ENCODE results near the gene CFAP70. TPM values are rescaled to one million over a fixed set of nuclear protein-coding genes. Genes with fewer than 3 reads are reported as not detected.
"Not testable (repeated sequence)": the region's sequence is repeated elsewhere in the genome, so short reads cannot be mapped to it uniquely, and the experiment has no call there.

CFAP70 gene
- total RNA-seq, 1 donor from 2014 or later: 0.43 TPM

- Mint-ChIP-seq H3K27me3 (ENCODE audit: low read depth) (peaks cover 12% of the 10 kb centered on the region), H3K4me3 (ENCODE audit: low read depth) (no peak overlapping the region), H3K9me3 (peaks cover 11% of the 10 kb centered on the region), H3K27ac (no peak overlapping the region), H3K36me3 (ENCODE audit: low read depth) (no peaks in the 10 kb centered on the region), H3K4me1 (ENCODE audit: low read depth) (peaks cover 9% of the 10 kb centered on the region)
- intact Hi-C loops (cut with micrococcal nuclease): no loop called here
- no peak for DNase-seq (ENCODE audit: low spot score)
Observed at GRCh38 chr10:73262880-73263555, 95.6 kb downstream of the CFAP70 start.

GRCh38 chr10:73262105-73262730, 96.4 kb downstream of the CFAP70 start:
- peaks cover 9% of the 10 kb centered on the region for H3K27me3 Mint-ChIP-seq (ENCODE audit: low read depth)
- peaks cover 9% of the 10 kb centered on the region for H3K4me1 Mint-ChIP-seq (ENCODE audit: low read depth)
- no peak overlapping the region for H3K27ac Mint-ChIP-seq
- no peak overlapping the region for H3K4me3 Mint-ChIP-seq (ENCODE audit: low read depth)
- intact Hi-C loops (cut with micrococcal nuclease): no loop called here
- peaks cover 11% of the 10 kb centered on the region for H3K9me3 Mint-ChIP-seq
- no peaks in the 10 kb centered on the region for H3K36me3 Mint-ChIP-seq (ENCODE audit: low read depth)
- DNase-seq (ENCODE audit: low spot score): no peak

GRCh38 chr10:73261362-73261995, 97.2 kb downstream of the CFAP70 start:
- Mint-ChIP-seq H3K27me3 (ENCODE audit: low read depth) (peaks cover 9% of the 10 kb centered on the region), H3K4me1 (ENCODE audit: low read depth) (peaks cover 12% of the 10 kb centered on the region), H3K36me3 (ENCODE audit: low read depth) (no peaks in the 10 kb centered on the region), H3K9me3 (peaks cover 11% of the 10 kb centered on the region), H3K27ac (no peak overlapping the region), H3K4me3 (ENCODE audit: low read depth) (no peak overlapping the region)
- DNase-seq (ENCODE audit: low spot score): no peak
- intact Hi-C loops (cut with micrococcal nuclease): no loop called here

GRCh38 chr10:73258612-73259011, 100.1 kb downstream of the CFAP70 start:
- H3K36me3 Mint-ChIP-seq (ENCODE audit: low read depth); H3K27me3 Mint-ChIP-seq (ENCODE audit: low read depth); H3K4me3 Mint-ChIP-seq (ENCODE audit: low read depth); intact Hi-C loops (cut with micrococcal nuclease); DNase-seq (ENCODE audit: low spot score); H3K4me1 Mint-ChIP-seq (ENCODE audit: low read depth); H3K27ac Mint-ChIP-seq: not testable (repeated sequence)
- peaks cover 11% of the 10 kb centered on the region for H3K9me3 Mint-ChIP-seq

- no peak for DNase-seq (ENCODE audit: low spot score)
- peak overlapping the region; percentile 98 for H3K4me3 Mint-ChIP-seq (ENCODE audit: low read depth)
- peaks cover under 1% of the 10 kb centered on the region for H3K9me3 Mint-ChIP-seq
- intact Hi-C loops (cut with micrococcal nuclease): loop anchor here (2.0 to 5.0 kb wide), 3 partner anchors 84 to 242 kb away; partner anchors contain the start of genes CFAP70, ECD and FAM149B1
- H3K4me1 Mint-ChIP-seq (ENCODE audit: low read depth): peaks cover 24% of the 10 kb centered on the region
- peak overlapping the region; percentile 91 for H3K27ac Mint-ChIP-seq
- no peaks in the 10 kb centered on the region for H3K27me3 Mint-ChIP-seq (ENCODE audit: low read depth)
- H3K36me3 Mint-ChIP-seq (ENCODE audit: low read depth): peaks cover 38% of the 10 kb centered on the region
Observed at GRCh38 chr10:73253225-73253555, 105.5 kb downstream of the CFAP70 start.

GRCh38 chr10:73252445-73253224, 106.0 kb downstream of the CFAP70 start, which contains the start of gene MRPS16:
MRPS16 (minus strand) TSS chr10:73252644; CDS start chr10:73252482, 162 bp downstream.
- peak within 1 kb of the TSS; percentile 91 for H3K27ac Mint-ChIP-seq
- H3K9me3 Mint-ChIP-seq: no peaks in the 10 kb centered on the region
- intact Hi-C loops (cut with micrococcal nuclease): loop anchor here (2.0 to 5.0 kb wide), 3 partner anchors 84 to 242 kb away; partner anchors contain the start of genes CFAP70, ECD and FAM149B1
- no peaks in the 10 kb centered on the region for H3K27me3 Mint-ChIP-seq (ENCODE audit: low read depth)
- peaks cover 43% of the 10 kb centered on the region for H3K36me3 Mint-ChIP-seq (ENCODE audit: low read depth)
- H3K4me1 Mint-ChIP-seq (ENCODE audit: low read depth): peaks cover 29% of the 10 kb centered on the region
- DNase-seq (ENCODE audit: low spot score): peak; percentile 92
- H3K4me3 Mint-ChIP-seq (ENCODE audit: low read depth): peak within 1 kb of the TSS; percentile 98

DNA sequence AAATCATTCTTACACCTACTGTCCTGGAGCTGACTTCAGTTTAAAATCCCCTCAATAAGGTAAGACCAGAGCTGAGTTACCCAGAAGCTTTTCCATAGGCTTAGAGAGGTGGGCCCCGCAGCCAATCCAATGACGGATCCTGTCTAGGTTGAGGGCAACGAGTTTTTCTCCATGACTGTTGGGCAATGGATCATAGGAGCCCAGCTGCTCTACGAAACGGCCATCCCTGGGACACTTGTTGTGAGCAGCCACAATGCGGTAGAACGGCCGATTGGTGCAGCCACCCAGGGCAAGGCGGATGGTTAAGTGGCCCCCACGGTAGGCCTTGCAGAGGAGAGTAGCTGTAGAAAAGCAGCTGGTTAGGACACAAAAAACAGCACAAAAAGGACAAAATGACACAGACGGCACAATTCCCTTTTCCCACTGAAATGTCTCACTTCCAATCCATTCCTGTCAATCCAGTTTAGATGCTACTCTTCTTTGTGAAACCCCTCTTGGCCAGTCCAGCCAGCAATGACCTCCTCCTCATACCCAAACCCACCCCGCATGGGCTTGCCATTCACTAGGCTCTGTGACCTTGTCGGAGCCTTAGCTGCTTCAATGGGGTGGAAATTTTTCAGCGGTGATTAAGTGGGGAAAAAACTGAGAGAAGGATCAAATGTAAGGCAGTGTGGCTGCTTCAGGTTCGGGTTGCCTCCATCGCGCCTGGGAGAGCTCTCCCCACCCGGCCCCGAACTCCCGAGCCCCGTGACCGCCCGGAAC, 106.8 kb downstream of the CFAP70 start:
- peaks cover 31% of the 10 kb centered on the region for H3K4me1 Mint-ChIP-seq (ENCODE audit: low read depth)
- H3K9me3 Mint-ChIP-seq: no peaks in the 10 kb centered on the region
- peaks cover 49% of the 10 kb centered on the region for H3K36me3 Mint-ChIP-seq (ENCODE audit: low read depth)
- intact Hi-C loops (cut with micrococcal nuclease): loop anchor here (2.0 to 5.0 kb wide), 3 partner anchors 83 to 243 kb away; partner anchors contain the start of genes CFAP70, ECD and FAM149B1
- H3K27ac Mint-ChIP-seq: peak overlapping the region; percentile 91
- H3K4me3 Mint-ChIP-seq (ENCODE audit: low read depth): peak overlapping the region; percentile 98
- no peak for DNase-seq (ENCODE audit: low spot score)
- H3K27me3 Mint-ChIP-seq (ENCODE audit: low read depth): no peaks in the 10 kb centered on the region

GRCh38 chr10:73248259-73248724, 110.4 kb downstream of the CFAP70 start:
- H3K4me3 Mint-ChIP-seq (ENCODE audit: low read depth): peak overlapping the region; percentile 99
- peaks cover 83% of the 10 kb centered on the region for H3K36me3 Mint-ChIP-seq (ENCODE audit: low read depth)
- no peaks in the 10 kb centered on the region for H3K9me3 Mint-ChIP-seq
- no peaks in the 10 kb centered on the region for H3K27me3 Mint-ChIP-seq (ENCODE audit: low read depth)
- peak overlapping the region; percentile 95 for H3K27ac Mint-ChIP-seq
- H3K4me1 Mint-ChIP-seq (ENCODE audit: low read depth): peaks cover 53% of the 10 kb centered on the region
- intact Hi-C loops (cut with micrococcal nuclease): loop anchor here (5.0 kb wide), 1 partner anchor 494 kb away; the partner anchor contains the start of gene SEC24C
- DNase-seq (ENCODE audit: low spot score): no peak

GRCh38 chr10:73247509-73248258, 111.0 kb downstream of the CFAP70 start:
- peak overlapping the region; percentile 95 for H3K27ac Mint-ChIP-seq
- no peak for DNase-seq (ENCODE audit: low spot score)
- peaks cover 89% of the 10 kb centered on the region for H3K36me3 Mint-ChIP-seq (ENCODE audit: low read depth)
- no peaks in the 10 kb centered on the region for H3K27me3 Mint-ChIP-seq (ENCODE audit: low read depth)
- H3K4me3 Mint-ChIP-seq (ENCODE audit: low read depth): peak overlapping the region; percentile 99
- intact Hi-C loops (cut with micrococcal nuclease): loop anchor here (1.0 to 5.0 kb wide), 4 partner anchors 151 to 538 kb away; partner anchors contain the start of genes P4HA1, SEC24C and ZSWIM8
- H3K9me3 Mint-ChIP-seq: no peaks in the 10 kb centered on the region
- peaks cover 57% of the 10 kb centered on the region for H3K4me1 Mint-ChIP-seq (ENCODE audit: low read depth)

GRCh38 chr10:73246646-73247508, 111.8 kb downstream of the CFAP70 start, which contains the start of gene DNAJC9:
DNAJC9 (minus strand) TSS chr10:73247255; CDS start chr10:73247189, 66 bp downstream.
- Mint-ChIP-seq H3K4me1 (ENCODE audit: low read depth) (peaks cover 62% of the 10 kb centered on the region), H3K27me3 (ENCODE audit: low read depth) (no peaks in the 10 kb centered on the region), H3K4me3 (ENCODE audit: low read depth) (peak within 1 kb of the TSS; percentile 99), H3K9me3 (no peaks in the 10 kb centered on the region), H3K36me3 (ENCODE audit: low read depth) (peaks cover 91% of the 10 kb centered on the region), H3K27ac (peak within 1 kb of the TSS; percentile 95)
- DNase-seq (ENCODE audit: low spot score): peak; percentile 96
- intact Hi-C loops (cut with micrococcal nuclease): loop anchor here (1.0 to 5.0 kb wide), 4 partner anchors 150 to 538 kb away; partner anchors contain the start of genes P4HA1, SEC24C and ZSWIM8

Data from activated T-helper 2 cell treated with anti-CD3 and anti-CD28 coated beads, Interferon-gamma antibody, Interleukin-2, Interleukin-4, amounts not matched to agents 10 μg/mL and 5 μg/mL and 100 μg/mL, durations not matched to agents 14 hours and 24 hours and 36 hours (primary cell).